Measurements from ENCODE around the gene PRMT3.

Gene PRMT3

DNA sequence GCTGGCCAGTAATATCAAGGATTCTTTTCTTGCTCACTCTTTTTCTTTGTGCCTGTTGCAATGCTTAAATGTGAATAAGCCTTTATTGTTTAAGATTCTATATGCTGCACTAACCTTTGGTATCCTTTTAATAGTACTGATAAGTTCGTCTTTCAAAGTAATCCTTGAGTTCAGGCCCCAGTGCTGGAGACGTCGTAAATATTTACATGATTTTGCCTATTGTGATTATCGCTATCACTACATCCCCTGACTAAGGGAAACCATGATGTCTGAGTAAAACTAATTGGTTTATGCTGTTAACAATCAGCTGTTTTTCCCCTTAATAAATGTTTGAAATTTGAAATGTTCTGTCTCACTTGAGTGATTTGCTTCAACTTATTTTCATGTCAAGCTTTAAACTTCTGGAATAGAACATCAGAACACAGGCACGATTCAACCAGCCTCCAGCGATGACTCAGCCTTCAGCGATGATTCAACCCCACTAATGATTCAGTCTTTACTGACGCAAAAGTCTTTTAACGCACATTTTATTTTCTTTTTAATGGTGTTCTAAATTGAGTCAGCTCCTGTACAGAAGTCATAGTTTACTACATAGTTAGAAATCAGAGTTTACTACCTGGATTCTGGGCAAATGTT, 20.1 kb upstream of the PRMT3 start:
- no peak overlapping the region for H3K4me3 ChIP-seq (ENCODE audit: low read length)
- peak; percentile 77 for DNase-seq (ENCODE audit: low read depth)

DNA sequence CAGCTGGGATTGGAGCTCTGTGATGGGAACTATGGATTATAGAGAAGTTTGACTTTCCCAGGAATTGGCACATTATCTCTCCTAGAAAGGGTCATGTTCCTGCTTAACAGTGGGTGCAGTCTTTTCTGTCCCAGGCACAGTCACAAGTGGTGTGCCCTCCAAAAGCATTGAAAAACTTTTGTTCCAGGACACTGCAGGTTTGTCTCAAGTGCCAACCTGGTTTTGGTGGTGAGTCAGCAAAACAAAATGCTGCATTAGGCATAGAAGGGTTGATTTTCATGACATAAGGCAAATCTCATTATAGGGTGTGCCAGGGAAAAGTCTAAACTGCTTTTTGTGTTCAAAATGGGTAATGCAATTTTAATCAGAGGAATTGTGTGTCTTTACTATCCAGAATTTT, 19.1 kb upstream of the PRMT3 start:
- DNase-seq (ENCODE audit: low read depth): no peak
- TF ChIP-seq, protein P1, sequence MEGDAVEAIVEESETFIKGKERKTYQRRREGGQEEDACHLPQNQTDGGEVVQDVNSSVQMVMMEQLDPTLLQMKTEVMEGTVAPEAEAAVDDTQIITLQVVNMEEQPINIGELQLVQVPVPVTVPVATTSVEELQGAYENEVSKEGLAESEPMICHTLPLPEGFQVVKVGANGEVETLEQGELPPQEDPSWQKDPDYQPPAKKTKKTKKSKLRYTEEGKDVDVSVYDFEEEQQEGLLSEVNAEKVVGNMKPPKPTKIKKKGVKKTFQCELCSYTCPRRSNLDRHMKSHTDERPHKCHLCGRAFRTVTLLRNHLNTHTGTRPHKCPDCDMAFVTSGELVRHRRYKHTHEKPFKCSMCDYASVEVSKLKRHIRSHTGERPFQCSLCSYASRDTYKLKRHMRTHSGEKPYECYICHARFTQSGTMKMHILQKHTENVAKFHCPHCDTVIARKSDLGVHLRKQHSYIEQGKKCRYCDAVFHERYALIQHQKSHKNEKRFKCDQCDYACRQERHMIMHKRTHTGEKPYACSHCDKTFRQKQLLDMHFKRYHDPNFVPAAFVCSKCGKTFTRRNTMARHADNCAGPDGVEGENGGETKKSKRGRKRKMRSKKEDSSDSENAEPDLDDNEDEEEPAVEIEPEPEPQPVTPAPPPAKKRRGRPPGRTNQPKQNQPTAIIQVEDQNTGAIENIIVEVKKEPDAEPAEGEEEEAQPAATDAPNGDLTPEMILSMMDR (conservative IDR thresholded peaks at IDR 0.05; ENCODE audit: low read depth, low read length): no peak

More for the DNA sequence above, 20.1 kb upstream of the PRMT3 start:
- TF ChIP-seq, protein P1 (conservative IDR thresholded peaks at IDR 0.05; ENCODE audit: low read depth, low read length): no peak

GRCh38 chr11:20369826-20370225, 17.7 kb upstream of the PRMT3 start:
- TF ChIP-seq, protein P1 (conservative IDR thresholded peaks at IDR 0.05; ENCODE audit: low read depth, low read length): no peak

More for the DNA sequence above, 19.1 kb upstream of the PRMT3 start:
- no peak overlapping the region for H3K4me3 ChIP-seq (ENCODE audit: low read length)

GRCh38 chr11:20372081-20372626, 15.4 kb upstream of the PRMT3 start:
- H3K4me3 ChIP-seq (ENCODE audit: low read length): no peak overlapping the region
- TF ChIP-seq, protein P1 (conservative IDR thresholded peaks at IDR 0.05; ENCODE audit: low read depth, low read length): no peak
- no peak for DNase-seq (ENCODE audit: low read depth)

More at GRCh38 chr11:20369826-20370225, 17.7 kb upstream of the PRMT3 start:
- H3K4me3 ChIP-seq (ENCODE audit: low read length): no peak overlapping the region
- DNase-seq (ENCODE audit: low read depth): no peak

DNA sequence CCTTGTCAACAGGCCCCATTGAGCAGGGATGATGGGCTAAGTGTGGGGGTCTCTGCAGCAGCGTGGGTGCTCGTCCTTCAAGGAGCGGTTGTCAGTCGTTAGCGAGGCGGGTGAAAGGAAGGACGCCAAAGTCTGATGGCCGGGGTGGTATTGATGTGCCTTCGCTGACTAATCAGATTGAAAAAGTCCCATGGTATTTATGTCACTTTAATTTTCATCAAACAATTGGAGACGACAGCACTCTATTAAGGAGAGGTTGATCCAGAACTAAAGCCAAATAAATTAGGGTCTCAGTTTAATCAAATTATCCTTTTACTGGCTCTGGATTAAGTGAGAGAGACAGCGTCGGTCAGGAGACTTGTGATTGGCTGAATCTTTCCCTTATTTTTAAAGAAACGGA, 14.4 kb upstream of the PRMT3 start:
- TF ChIP-seq, protein P1 (conservative IDR thresholded peaks at IDR 0.05; ENCODE audit: low read depth, low read length): no peak
- no peak for DNase-seq (ENCODE audit: low read depth)
- peak overlapping the region; percentile 21 for H3K4me3 ChIP-seq (ENCODE audit: low read length)

DNA sequence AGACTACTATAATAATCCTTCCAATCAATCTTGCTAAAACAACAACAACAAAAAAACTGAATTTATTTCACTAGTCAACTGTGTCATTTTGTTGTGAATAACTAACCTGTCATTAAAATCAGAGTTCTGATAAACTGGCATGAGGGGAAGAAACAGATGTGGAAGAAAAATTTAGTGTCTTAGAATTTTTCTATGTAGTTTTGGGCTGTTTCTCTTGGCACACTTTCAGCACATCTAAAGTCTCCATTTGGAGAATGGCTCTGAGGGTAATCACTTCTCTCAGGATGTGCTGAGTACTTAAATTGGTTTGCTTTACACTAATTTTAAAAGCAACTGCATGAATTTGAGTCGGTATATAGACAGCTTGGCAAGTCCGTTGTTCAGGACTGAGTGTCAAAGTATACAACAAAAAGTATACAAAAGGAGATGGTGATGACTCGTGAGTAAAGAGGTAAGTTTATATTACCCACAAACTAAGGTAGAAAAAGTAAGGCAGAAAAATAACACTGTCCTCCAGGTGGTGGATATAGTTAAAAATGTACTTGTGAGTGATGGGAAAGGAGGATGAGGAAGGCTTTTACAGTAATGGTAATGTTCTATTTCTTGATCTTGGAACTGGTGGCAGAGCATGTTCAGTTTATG, 13.8 kb upstream of the PRMT3 start:
- DNase-seq (ENCODE audit: low read depth): no peak

More for the DNA sequence above, 13.8 kb upstream of the PRMT3 start:
- no peak overlapping the region for H3K4me3 ChIP-seq (ENCODE audit: low read length)
- TF ChIP-seq, protein P1 (conservative IDR thresholded peaks at IDR 0.05; ENCODE audit: low read depth, low read length): no peak
